H9 (cell line): ENCODE measurements around the gene ACADS. TPM values are rescaled to one million over a fixed set of nuclear protein-coding genes. Genes with fewer than 3 reads are reported as not detected.

Source experiments
- DNase-seq: peaks from one replicate; pipeline ENCODE4 v3.0.0-alpha.2; 2017
- H2AFZ ChIP-seq: one replicate; pipeline ENCODE4 v1.6.1; 2013; ENCODE audit warnings: mild to moderate bottlenecking, low read length, control low read depth, moderate library complexity
- H2AK5ac ChIP-seq: 2 replicates; pipeline ENCODE4 v1.6.1; 2013; ENCODE audit warnings: low read length, control low read depth, mixed read lengths; ENCODE audit not compliant: insufficient read length
- H2BK120ac ChIP-seq: one replicate; pipeline ENCODE4 v1.6.1; 2013; ENCODE audit warnings: low read depth, mild to moderate bottlenecking, low read length, control low read depth, inconsistent platforms; ENCODE audit not compliant: poor library complexity, severe bottlenecking
- H2BK12ac ChIP-seq: 2 replicates; pipeline ENCODE4 v1.6.1; 2013; ENCODE audit warnings: low read length, control low read depth, mixed read lengths, low read depth; ENCODE audit not compliant: insufficient read length
- H2BK15ac ChIP-seq: 2 replicates; pipeline ENCODE4 v1.6.1; 2013; ENCODE audit warnings: low read depth, low read length, control low read depth
- H2BK20ac ChIP-seq: one replicate; pipeline ENCODE4 v1.6.1; 2013; ENCODE audit warnings: low read depth, mild to moderate bottlenecking, low read length, control low read depth, inconsistent platforms; ENCODE audit not compliant: poor library complexity, severe bottlenecking
- H2BK5ac ChIP-seq: 2 replicates; pipeline ENCODE4 v1.6.1; 2013; ENCODE audit warnings: low read length, control low read depth, mixed read lengths; ENCODE audit not compliant: insufficient read length
- H3K14ac ChIP-seq: 2 replicates; pipeline ENCODE4 v1.6.1; 2013; ENCODE audit warnings: low read length, control low read depth; ENCODE audit not compliant: insufficient read depth
- H3K18ac ChIP-seq: 2 replicates; pipeline ENCODE4 v1.6.1; 2013; ENCODE audit warnings: low read depth, mild to moderate bottlenecking, mixed read lengths, low read length, control low read depth; ENCODE audit not compliant: insufficient read length
- H3K23ac ChIP-seq: 2 replicates; pipeline ENCODE4 v1.6.1; 2013; ENCODE audit warnings: low read length, control low read depth, mixed read lengths, low read depth; ENCODE audit not compliant: insufficient read length
- H3K23me2 ChIP-seq: 2 replicates; pipeline ENCODE4 v1.6.1; 2013; ENCODE audit warnings: low read depth, mild to moderate bottlenecking, mixed read lengths, low read length, control low read depth; ENCODE audit not compliant: insufficient read length, poor library complexity, severe bottlenecking
- H3K27ac ChIP-seq: 2 replicates; pipeline ENCODE4 v1.5.1; 2013; ENCODE audit warnings: low read length, control low read depth, mixed read lengths, low read depth; ENCODE audit not compliant: insufficient read length
- H3K27me3 ChIP-seq: 2 replicates; pipeline ENCODE4 v1.6.1; 2013; ENCODE audit warnings: low read length, control low read depth, inconsistent platforms; ENCODE audit not compliant: insufficient read depth
- H3K4ac ChIP-seq: 2 replicates; pipeline ENCODE4 v1.6.1; 2013; ENCODE audit warnings: low read depth, mild to moderate bottlenecking, control low read depth, inconsistent platforms, low read length, moderate library complexity
- H3K4me1 ChIP-seq: 2 replicates; pipeline ENCODE4 v1.6.1; 2013; ENCODE audit warnings: low read length, control low read depth, inconsistent platforms; ENCODE audit not compliant: insufficient read depth
- H3K4me2 ChIP-seq: 2 replicates; pipeline ENCODE4 v1.6.1; 2013; ENCODE audit warnings: low read length, control low read depth, mixed read lengths; ENCODE audit not compliant: insufficient read length, insufficient read depth
- H3K56ac ChIP-seq: 2 replicates; pipeline ENCODE4 v1.6.1; 2013; ENCODE audit warnings: low read depth, mild to moderate bottlenecking, mixed read lengths, low read length, control low read depth; ENCODE audit not compliant: insufficient read length
- H3K79me1 ChIP-seq: 2 replicates; pipeline ENCODE4 v1.6.1; 2013; ENCODE audit warnings: low read depth, mild to moderate bottlenecking, moderate library complexity, low read length, control low read depth, inconsistent platforms; ENCODE audit not compliant: insufficient read depth, poor library complexity, severe bottlenecking
- H3K79me2 ChIP-seq: 2 replicates; pipeline ENCODE4 v1.6.1; 2013; ENCODE audit warnings: low read length, control low read depth, inconsistent platforms; ENCODE audit not compliant: insufficient read depth
- H3K9ac ChIP-seq: 2 replicates; pipeline ENCODE4 v1.6.1; 2013; ENCODE audit warnings: low read length, control low read depth, mixed read lengths; ENCODE audit not compliant: insufficient read length; ENCODE audit errors: extremely low read depth
- H3K9me3 ChIP-seq: one replicate; pipeline ENCODE4 v1.6.1; 2013; ENCODE audit warnings: low read depth, low read length, inconsistent platforms; ENCODE audit not compliant: control insufficient read depth
- H3T11ph ChIP-seq: one replicate; pipeline ENCODE4 v1.6.1; 2013; ENCODE audit warnings: mild to moderate bottlenecking, low read length, control low read depth, inconsistent platforms
- H4K20me1 ChIP-seq: one replicate; pipeline ENCODE4 v1.6.1; 2013; ENCODE audit not compliant: control insufficient read depth, insufficient read length, insufficient read depth
- H4K5ac ChIP-seq: 2 replicates; pipeline ENCODE4 v1.6.1; 2013; ENCODE audit warnings: low read depth, mild to moderate bottlenecking, mixed read lengths, low read length, control low read depth; ENCODE audit not compliant: insufficient read length
- H4K8ac ChIP-seq: replicated peaks from 2 replicates; pipeline ENCODE4 v1.6.1; 2013; ENCODE audit warnings: low read length, control low read depth, mixed read lengths, low read depth; ENCODE audit not compliant: insufficient read length
- H4K91ac ChIP-seq: 2 replicates; pipeline ENCODE4 v1.6.1; 2013; ENCODE audit warnings: low read depth, mild to moderate bottlenecking, moderate library complexity, mixed read lengths, low read length, control low read depth; ENCODE audit not compliant: insufficient read length
- H3K27ac Mint-ChIP-seq, 3 experiments: 2 replicates in 2 of 3; 3 replicates in 1 of 3; pipeline ENCODE4 v1.8.0; 2020 to 2021; ENCODE audit warnings: mixed read lengths in 3 of 3, mild to moderate bottlenecking in 1 of 3, moderate library complexity in 1 of 3
- H3K27me3 Mint-ChIP-seq: 2 replicates; pipeline ENCODE4 v1.8.0; 2021; ENCODE audit warnings: low read depth, mild to moderate bottlenecking, moderate library complexity, mixed read lengths
- H3K36me3 Mint-ChIP-seq, 3 experiments: 2 replicates in 2 of 3; 3 replicates in 1 of 3; pipeline ENCODE4 v1.8.0; 2020 to 2021; ENCODE audit warnings: low read depth in 3 of 3, mixed read lengths in 3 of 3; ENCODE audit not compliant: insufficient read depth in 1 of 3
- H3K4me1 Mint-ChIP-seq, 2 experiments: 2 replicates each; pipeline ENCODE4 v1.8.0; 2020; ENCODE audit warnings: mixed read lengths in 2 of 2
- H3K4me3 Mint-ChIP-seq, 2 experiments: 2 replicates in 1 of 2; 3 replicates in 1 of 2; pipeline ENCODE4 v1.8.0; 2020 to 2021; ENCODE audit warnings: mild to moderate bottlenecking in 2 of 2, mixed read lengths in 2 of 2, moderate library complexity in 1 of 2
- H3K9me3 Mint-ChIP-seq, 2 experiments: 2 replicates in 1 of 2; 3 replicates in 1 of 2; pipeline ENCODE4 v1.8.0; 2020; ENCODE audit warnings: mild to moderate bottlenecking in 2 of 2, mixed read lengths in 2 of 2, moderate library complexity in 1 of 2
- CTCF ChIP-seq: fragments of 200-600 bp; sonication (generic); conservative IDR thresholded peaks from 3 replicates; pipeline ENCODE4 v1.8.0; 2021; ENCODE audit warnings: antibody characterized with exemption, mild to moderate bottlenecking
- WGBS: extraction: QIAGEN DNeasy Blood & Tissue Kit; methylation state at CpG from one replicate; pipeline ENCODE4 v1.1.7; 2013; ENCODE audit warnings: missing lambda C conversion rate, low lambda C conversion rate, mixed read lengths; ENCODE audit not compliant: insufficient read length; ENCODE audit errors: extremely low coverage; 5-methylcytosine and 5-hydroxymethylcytosine counted together
- total RNA-seq: library from RNA; stranded (reverse); gene quantifications from 2 replicates; pipeline ENCODE4 v1.2.1, GENCODE V29; 2021

The ACADS gene
- total RNA-seq, 1 experiment from 2014 or later: 8.3 TPM

GRCh38 chr12:120740871-120741270 is 15.2 kb downstream of the ACADS start:
- no peak overlapping the region for H3T11ph ChIP-seq
- H3K27me3 ChIP-seq: no peaks in the 10 kb centered on the region
- H3K4me2 ChIP-seq: no peak overlapping the region
- WGBS: no CpG with 5 or more reads among the region's 15 CpGs
- H3K27me3 Mint-ChIP-seq: no peaks in the 10 kb centered on the region
- no peak overlapping the region for H3K4me3 Mint-ChIP-seq
- no peak overlapping the region for H4K91ac ChIP-seq
- no peak overlapping the region for H3K27ac Mint-ChIP-seq
- H2AFZ ChIP-seq: no peak overlapping the region
- H4K5ac ChIP-seq: no peak overlapping the region
- no peak overlapping the region for H2BK20ac ChIP-seq
- no peaks in the 10 kb centered on the region for H3K4me1 Mint-ChIP-seq
- no peak overlapping the region for H2BK120ac ChIP-seq
- H2BK15ac ChIP-seq: no peak overlapping the region
- no peak overlapping the region; the same call in 1 of the 2 replicates for H3K14ac ChIP-seq
- H3K4me1 ChIP-seq: no peaks in the 10 kb centered on the region
- H3K23ac ChIP-seq: no peak overlapping the region
- no peaks in the 10 kb centered on the region for H3K9me3 ChIP-seq
- H3K4ac ChIP-seq: no peak overlapping the region
- no peak overlapping the region for H2BK5ac ChIP-seq
- H3K79me2 ChIP-seq: no peaks in the 10 kb centered on the region
- H3K9me3 Mint-ChIP-seq: no peaks in the 10 kb centered on the region
- H3K79me1 ChIP-seq: no peaks in the 10 kb centered on the region
- no peaks in the 10 kb centered on the region for H4K20me1 ChIP-seq
- no peak overlapping the region for H3K9ac ChIP-seq
- no peak for DNase-seq
- no peak for TF ChIP-seq CTCF
- H2AK5ac ChIP-seq: no peak overlapping the region
- no peak overlapping the region for H4K8ac ChIP-seq
- no peak overlapping the region for H2BK12ac ChIP-seq
- H3K36me3 Mint-ChIP-seq: no peaks in the 10 kb centered on the region
- no peak overlapping the region for H3K27ac ChIP-seq
- no peak overlapping the region for H3K56ac ChIP-seq
- H3K23me2 ChIP-seq: no peaks in the 10 kb centered on the region
- H3K18ac ChIP-seq: no peak overlapping the region
